Measurements from ENCODE around the gene POU2AF1.
"Not testable (repeated sequence)": the region's sequence is repeated elsewhere in the genome, so short reads cannot be mapped to it uniquely, and the experiment has no call there.

The POU2AF1 gene

GRCh38 chr11:111344032-111344431, 35.0 kb downstream of the POU2AF1 start:
- peak; percentile 75 for DNase-seq

GRCh38 chr11:111342329-111342728, 36.7 kb downstream of the POU2AF1 start:
- no peak for DNase-seq

GRCh38 chr11:111339758-111340388, 39.2 kb downstream of the POU2AF1 start:
- DNase-seq: no peak

- DNase-seq: peak; percentile 71
Measured at GRCh38 chr11:111336582-111337256, 42.4 kb downstream of the POU2AF1 start.

- DNase-seq: no peak
Measured at GRCh38 chr11:111336062-111336461, 43.0 kb downstream of the POU2AF1 start.

GRCh38 chr11:111335549-111335948, 43.5 kb downstream of the POU2AF1 start:
- DNase-seq: no peak

- DNase-seq: no peak
Measured at GRCh38 chr11:111334532-111335502, 44.3 kb downstream of the POU2AF1 start.

GRCh38 chr11:111331711-111332479, 47.2 kb downstream of the POU2AF1 start:
- DNase-seq: no peak

GRCh38 chr11:111330234-111330893, 48.7 kb downstream of the POU2AF1 start:
- no peak for DNase-seq

GRCh38 chr11:111329306-111330204, 49.5 kb downstream of the POU2AF1 start:
- no peak for DNase-seq

- no peak for DNase-seq
Measured at GRCh38 chr11:111327908-111328624, 51.0 kb downstream of the POU2AF1 start.

- no peak for DNase-seq
Measured at GRCh38 chr11:111326824-111327223, 52.3 kb downstream of the POU2AF1 start.

- no peak for DNase-seq
Measured at GRCh38 chr11:111325259-111325658, 53.8 kb downstream of the POU2AF1 start.

- peak; percentile 47 for DNase-seq
Measured at GRCh38 chr11:111324277-111324720, 54.8 kb downstream of the POU2AF1 start.

GRCh38 chr11:111322534-111322933, 56.5 kb downstream of the POU2AF1 start:
- DNase-seq: no peak

GRCh38 chr11:111320728-111321568, 58.1 kb downstream of the POU2AF1 start:
- DNase-seq: peak; percentile 15

- not testable (repeated sequence) for DNase-seq
Measured at GRCh38 chr11:111320199-111320598, 58.9 kb downstream of the POU2AF1 start.

GRCh38 chr11:111319296-111319695, 59.8 kb downstream of the POU2AF1 start:
- no peak for DNase-seq

GRCh38 chr11:111312076-111312475, 67.0 kb downstream of the POU2AF1 start:
- no peak for DNase-seq
